Suprapubic skin (tissue), 3 donors: ENCODE data around the gene SNRPB2.

Experiments used
- POLR2A ChIP-seq, 2 donors: fragments of 450-650 bp; IDR thresholded peaks; one replicate each; pipeline ENCODE4 v1.6.1; 2017; ENCODE audit warnings: antibody characterized with exemption in 2 of 2, mild to moderate bottlenecking in 2 of 2, moderate library complexity in 2 of 2
- TF ChIP-seq, protein P1 (sequence below), 2 donors: fragments of 200-600 bp in 1 of 2; fragments of 450-650 bp in 1 of 2; sonication (generic) in 1 of 2; IDR thresholded peaks; one replicate each; pipeline ENCODE4 v1.5.1; 2016 to 2019; ENCODE audit warnings: antibody characterized with exemption in 2 of 2, mild to moderate bottlenecking in 1 of 2, moderate library complexity in 1 of 2

DNA sequence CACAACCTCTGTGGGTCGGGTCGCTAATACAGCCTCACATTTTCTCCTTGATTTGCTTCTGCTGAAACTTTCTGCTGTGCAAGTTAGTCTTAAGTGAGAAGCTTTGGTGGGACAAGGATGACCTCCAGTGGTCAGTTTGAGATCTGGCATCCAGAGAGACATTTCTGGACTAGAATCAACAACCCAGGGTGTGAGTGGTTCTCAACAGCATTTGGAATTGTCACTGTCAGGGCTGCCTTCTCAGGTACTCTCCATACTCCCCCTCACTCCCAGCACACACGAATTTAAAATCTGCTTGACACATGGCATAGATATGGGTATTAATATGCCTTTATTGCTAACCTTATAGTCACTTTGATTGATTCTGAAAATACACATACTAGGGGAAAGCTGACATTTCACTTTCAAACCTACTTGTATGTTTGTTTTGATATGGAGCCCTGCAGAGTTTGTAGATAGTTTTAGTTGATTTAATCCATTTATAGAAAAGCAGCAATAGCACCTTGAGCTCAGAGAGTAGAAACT, 31.5 kb downstream of the SNRPB2 start:
- TF ChIP-seq, protein P1, sequence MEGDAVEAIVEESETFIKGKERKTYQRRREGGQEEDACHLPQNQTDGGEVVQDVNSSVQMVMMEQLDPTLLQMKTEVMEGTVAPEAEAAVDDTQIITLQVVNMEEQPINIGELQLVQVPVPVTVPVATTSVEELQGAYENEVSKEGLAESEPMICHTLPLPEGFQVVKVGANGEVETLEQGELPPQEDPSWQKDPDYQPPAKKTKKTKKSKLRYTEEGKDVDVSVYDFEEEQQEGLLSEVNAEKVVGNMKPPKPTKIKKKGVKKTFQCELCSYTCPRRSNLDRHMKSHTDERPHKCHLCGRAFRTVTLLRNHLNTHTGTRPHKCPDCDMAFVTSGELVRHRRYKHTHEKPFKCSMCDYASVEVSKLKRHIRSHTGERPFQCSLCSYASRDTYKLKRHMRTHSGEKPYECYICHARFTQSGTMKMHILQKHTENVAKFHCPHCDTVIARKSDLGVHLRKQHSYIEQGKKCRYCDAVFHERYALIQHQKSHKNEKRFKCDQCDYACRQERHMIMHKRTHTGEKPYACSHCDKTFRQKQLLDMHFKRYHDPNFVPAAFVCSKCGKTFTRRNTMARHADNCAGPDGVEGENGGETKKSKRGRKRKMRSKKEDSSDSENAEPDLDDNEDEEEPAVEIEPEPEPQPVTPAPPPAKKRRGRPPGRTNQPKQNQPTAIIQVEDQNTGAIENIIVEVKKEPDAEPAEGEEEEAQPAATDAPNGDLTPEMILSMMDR (IDR thresholded peaks at IDR 0.05): peak in 1 of 2 donors; percentile 41
- no peak for TF ChIP-seq POLR2A (IDR thresholded peaks at IDR 0.05)
